Measurements from ENCODE around the gene OR12D2. TPM values are rescaled to one million over a fixed set of nuclear protein-coding genes. Genes with fewer than 3 reads are reported as not detected.
"Not testable (repeated sequence)": the region's sequence is repeated elsewhere in the genome, so short reads cannot be mapped to it uniquely, and the experiment has no call there.

Gene OR12D2
- total and polyA plus RNA-seq, 4 donors = 0.17 TPM; not detected in 3

DNA sequence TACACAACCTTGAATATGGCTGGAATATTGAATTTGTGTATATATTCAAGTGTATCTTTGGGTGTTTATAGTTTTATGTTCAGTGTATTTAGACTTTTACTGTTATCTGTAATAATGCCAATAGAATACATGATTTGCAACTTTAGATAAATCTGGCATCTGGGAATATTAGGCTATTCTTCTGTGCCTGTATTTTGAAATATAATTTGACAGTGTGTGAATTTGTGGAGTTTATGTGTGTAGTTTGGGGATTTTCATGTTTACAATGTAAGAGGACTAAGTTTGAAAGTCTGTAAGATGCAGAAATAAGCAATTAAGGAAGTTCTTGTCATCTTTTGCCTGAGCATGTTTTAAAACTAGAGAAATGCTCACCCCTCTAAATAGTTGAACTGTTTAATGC, 43.6 kb downstream of the OR12D2 start, which contains the start of gene OR10C1:
Gene OR10C1, plus strand, starts transcription at position 301 of the 400 bp plus-strand sequence. CDS start 710 bp downstream, outside the sequence.
- H3K9ac ChIP-seq (ENCODE audit: insufficient read depth in 1 of 2, low read length in 2 of 2) = no peak within 1 kb of the TSS
- DNase-seq = no peak
- no peak for ATAC-seq (ENCODE audit: insufficient read depth, low FRiP score)
- no peaks in the 10 kb centered on the region for H3K4me1 ChIP-seq (ENCODE audit: control insufficient read depth in 5 of 5, insufficient read depth in 5 of 5, low read length in 5 of 5)
- no peaks in the 10 kb centered on the region for H3K36me3 ChIP-seq (ENCODE audit: control insufficient read depth in 4 of 4, insufficient read depth in 4 of 4, low read length in 4 of 4)
- H3K9me3 ChIP-seq (ENCODE audit: control insufficient read depth in 4 of 4, insufficient read depth in 3 of 4, low read length in 3 of 4) = no peaks in the 10 kb centered on the region
- H3K4me3 ChIP-seq = no peak within 1 kb of the TSS
- TF ChIP-seq, protein P1, sequence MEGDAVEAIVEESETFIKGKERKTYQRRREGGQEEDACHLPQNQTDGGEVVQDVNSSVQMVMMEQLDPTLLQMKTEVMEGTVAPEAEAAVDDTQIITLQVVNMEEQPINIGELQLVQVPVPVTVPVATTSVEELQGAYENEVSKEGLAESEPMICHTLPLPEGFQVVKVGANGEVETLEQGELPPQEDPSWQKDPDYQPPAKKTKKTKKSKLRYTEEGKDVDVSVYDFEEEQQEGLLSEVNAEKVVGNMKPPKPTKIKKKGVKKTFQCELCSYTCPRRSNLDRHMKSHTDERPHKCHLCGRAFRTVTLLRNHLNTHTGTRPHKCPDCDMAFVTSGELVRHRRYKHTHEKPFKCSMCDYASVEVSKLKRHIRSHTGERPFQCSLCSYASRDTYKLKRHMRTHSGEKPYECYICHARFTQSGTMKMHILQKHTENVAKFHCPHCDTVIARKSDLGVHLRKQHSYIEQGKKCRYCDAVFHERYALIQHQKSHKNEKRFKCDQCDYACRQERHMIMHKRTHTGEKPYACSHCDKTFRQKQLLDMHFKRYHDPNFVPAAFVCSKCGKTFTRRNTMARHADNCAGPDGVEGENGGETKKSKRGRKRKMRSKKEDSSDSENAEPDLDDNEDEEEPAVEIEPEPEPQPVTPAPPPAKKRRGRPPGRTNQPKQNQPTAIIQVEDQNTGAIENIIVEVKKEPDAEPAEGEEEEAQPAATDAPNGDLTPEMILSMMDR (IDR thresholded peaks at IDR 0.05; ENCODE audit: control extremely low read depth, extremely low read depth) = no peak
- no peak within 1 kb of the TSS for H3K27ac ChIP-seq (ENCODE audit: low read depth in 1 of 2, low read length in 1 of 2)
- H3K27me3 ChIP-seq (ENCODE audit: control insufficient read depth in 3 of 3, insufficient read depth in 3 of 3, low read length in 2 of 3) = peaks cover 0 to 3% (median 0%) of the 10 kb centered on the region in 3 donors

DNA sequence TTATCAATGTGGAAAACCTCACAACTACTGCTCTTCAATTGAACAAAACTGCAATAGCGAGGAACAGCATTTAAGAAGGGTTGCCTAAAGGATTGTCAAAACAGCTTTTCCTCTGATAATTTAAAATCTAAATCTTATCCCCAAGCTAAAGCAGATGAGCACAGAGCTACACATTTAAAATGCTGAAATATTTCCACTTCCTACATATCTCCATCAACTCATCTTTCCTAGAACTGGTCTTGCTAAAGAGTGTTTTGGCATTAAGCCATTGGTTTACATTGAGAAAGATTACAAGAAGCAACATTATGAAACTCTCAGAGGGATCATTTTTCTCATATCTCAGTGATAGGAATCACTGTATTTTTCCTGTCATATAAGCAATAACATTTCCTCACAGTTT, 47.3 kb downstream of the OR12D2 start:
- Histone ChIP-seq H3K9ac (ENCODE audit: insufficient read depth in 1 of 2, low read length in 2 of 2) (no peak overlapping the region), H3K4me1 (ENCODE audit: control insufficient read depth in 5 of 5, insufficient read depth in 5 of 5, low read length in 5 of 5) (no peaks in the 10 kb centered on the region), H3K27ac (ENCODE audit: low read depth in 1 of 2, low read length in 1 of 2) (no peak overlapping the region), H3K4me3 (no peak overlapping the region), H3K9me3 (ENCODE audit: control insufficient read depth in 4 of 4, insufficient read depth in 3 of 4, low read length in 3 of 4) (peaks cover 0 to 2% (median 0%) of the 10 kb centered on the region in 4 donors), H3K36me3 (ENCODE audit: control insufficient read depth in 4 of 4, insufficient read depth in 4 of 4, low read length in 4 of 4) (no peaks in the 10 kb centered on the region), H3K27me3 (ENCODE audit: control insufficient read depth in 3 of 3, insufficient read depth in 3 of 3, low read length in 2 of 3) (no peaks in the 10 kb centered on the region)
- TF ChIP-seq, protein P1 (IDR thresholded peaks at IDR 0.05; ENCODE audit: control extremely low read depth, extremely low read depth) = no peak
- WGBS, 2 donors = 81 to 88% methylated on average over 1 of the region's 1 CpG
- DNase-seq = peak in 2 of 3 donors; percentile 5 to 50
- ATAC-seq (ENCODE audit: insufficient read depth, low FRiP score) = no peak

DNA sequence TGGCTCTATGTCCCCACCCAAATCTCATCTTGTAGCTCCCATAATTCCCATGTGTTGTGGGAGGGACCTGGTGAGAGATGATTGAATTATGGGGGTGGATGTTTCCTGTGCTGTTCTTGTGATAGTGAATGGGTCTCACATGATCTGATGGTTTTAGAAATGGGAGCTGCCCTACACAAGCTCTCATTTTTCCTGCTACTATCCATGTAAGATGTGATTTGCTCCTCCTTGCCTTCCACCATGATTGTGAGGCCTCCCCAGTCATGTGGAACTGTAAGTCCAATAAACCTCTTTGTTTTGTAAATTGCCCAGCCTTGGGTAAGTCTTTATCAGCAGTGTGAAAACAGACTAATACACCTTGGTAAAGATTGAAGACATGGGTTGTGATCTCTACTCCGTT, 48.6 kb downstream of the OR12D2 start:
- not testable (repeated sequence) for H3K9me3 ChIP-seq (ENCODE audit: control insufficient read depth in 4 of 4, insufficient read depth in 3 of 4, low read length in 3 of 4); DNase-seq; H3K27ac ChIP-seq (ENCODE audit: low read depth in 1 of 2, low read length in 1 of 2); H3K4me1 ChIP-seq (ENCODE audit: control insufficient read depth in 5 of 5, insufficient read depth in 5 of 5, low read length in 5 of 5); H3K36me3 ChIP-seq (ENCODE audit: control insufficient read depth in 4 of 4, insufficient read depth in 4 of 4, low read length in 4 of 4); ATAC-seq (ENCODE audit: insufficient read depth, low FRiP score); H3K4me3 ChIP-seq; H3K9ac ChIP-seq (ENCODE audit: insufficient read depth in 1 of 2, low read length in 2 of 2); H3K27me3 ChIP-seq (ENCODE audit: control insufficient read depth in 3 of 3, insufficient read depth in 3 of 3, low read length in 2 of 3)
- 75 to 91% methylated on average over 1 of the region's 1 CpG for WGBS, 2 donors

Other genes with a start within 250 kb of the OR12D2 start
- not detected for gene OR2J2, start 224.7 kb upstream of the OR12D2 start, total RNA-seq
- gene OR2J2, start 224.7 kb upstream of the OR12D2 start, polyA plus RNA-seq = not detected
- gene OR14J1, start 93.9 kb upstream of the OR12D2 start, total RNA-seq = under 1 TPM in 1 of 2 donors, not detected in 1; 0.20 TPM
- not detected for gene OR14J1, start 93.9 kb upstream of the OR12D2 start, polyA plus RNA-seq
- gene OR5V1, start 26.8 kb upstream of the OR12D2 start, total RNA-seq = not detected
- gene OR5V1, start 26.8 kb upstream of the OR12D2 start, polyA plus RNA-seq = not detected
- not detected for gene OR12D3, start 20.3 kb upstream of the OR12D2 start, total RNA-seq
- gene OR12D3, start 20.3 kb upstream of the OR12D2 start, polyA plus RNA-seq = not detected
- not detected for gene OR12D1, start 19.3 kb downstream of the OR12D2 start, total RNA-seq
- not detected for gene OR12D1, start 19.3 kb downstream of the OR12D2 start, polyA plus RNA-seq
- not detected for gene OR10C1, start 43.7 kb downstream of the OR12D2 start, total RNA-seq
- not detected for gene OR10C1, start 43.7 kb downstream of the OR12D2 start, polyA plus RNA-seq
- not detected for gene OR11A1, start 61.4 kb downstream of the OR12D2 start, total RNA-seq
- gene OR11A1, start 61.4 kb downstream of the OR12D2 start, polyA plus RNA-seq = not detected
- not detected for gene OR2H1, start 61.5 kb downstream of the OR12D2 start, total RNA-seq
- not detected for gene OR2H1, start 61.5 kb downstream of the OR12D2 start, polyA plus RNA-seq
- gene MAS1L, start 92.3 kb downstream of the OR12D2 start, total RNA-seq = not detected
- not detected for gene MAS1L, start 92.3 kb downstream of the OR12D2 start, polyA plus RNA-seq
- 10 to 100 TPM in 1 of 2 donors, 1 to 10 TPM in 1; 2.1 to 15.1 TPM for gene UBD, start 164.1 kb downstream of the OR12D2 start, total RNA-seq
- gene UBD, start 164.1 kb downstream of the OR12D2 start, polyA plus RNA-seq = 10 to 100 TPM in 1 of 2 donors, 1 to 10 TPM in 1; 2.1 to 19.4 TPM
- gene OR2H2, start 189.5 kb downstream of the OR12D2 start, total RNA-seq = not detected
- not detected for gene OR2H2, start 189.5 kb downstream of the OR12D2 start, polyA plus RNA-seq
- 10 to 100 TPM; 28.4 to 35.7 TPM for gene GABBR1, start 237.6 kb downstream of the OR12D2 start, total RNA-seq
- gene GABBR1, start 237.6 kb downstream of the OR12D2 start, polyA plus RNA-seq = 10 to 100 TPM; 12.9 to 21.6 TPM